Stimulated activated CD4-positive, alpha-beta T cell treated with anti-CD3 and anti-CD28 coated beads, Interleukin-2, amount 100 ng/mL, for 4 hours (primary cell): Measurements from ENCODE around the gene ALDH3A2.

Experiments used
- DNase-seq: peaks from one replicate; pipeline ENCODE4 v3.0.0-alpha.2; 2020; ENCODE audit warnings: low read depth

ALDH3A2 gene

GRCh38 chr17:19648475-19649273 lies at the start of gene ALDH3A2:
Gene ALDH3A2 (plus strand): TSS chr17:19648751. CDS start chr17:19648972, 221 bp downstream.
- DNase-seq: peak; percentile 95

GRCh38 chr17:19610311-19610710 lies 38.2 kb upstream of the ALDH3A2 start:
- no peak for DNase-seq

GRCh38 chr17:19610879-19611278 lies 37.7 kb upstream of the ALDH3A2 start:
- no peak for DNase-seq

GRCh38 chr17:19613979-19614378 lies 34.6 kb upstream of the ALDH3A2 start:
- DNase-seq: no peak

GRCh38 chr17:19614900-19615299 lies 33.7 kb upstream of the ALDH3A2 start:
- no peak for DNase-seq

GRCh38 chr17:19618015-19618414 lies 30.5 kb upstream of the ALDH3A2 start:
- DNase-seq: no peak

- DNase-seq: no peak
Observed at GRCh38 chr17:19619705-19620325, 28.7 kb upstream of the ALDH3A2 start.

- DNase-seq: no peak
Observed at GRCh38 chr17:19621697-19622096, 26.9 kb upstream of the ALDH3A2 start.

- DNase-seq: no peak
Observed at GRCh38 chr17:19626079-19626478, 22.5 kb upstream of the ALDH3A2 start.

GRCh38 chr17:19629449-19629848 lies 19.1 kb upstream of the ALDH3A2 start:
- DNase-seq: no peak

- no peak for DNase-seq
Observed at GRCh38 chr17:19630035-19630434, 18.5 kb upstream of the ALDH3A2 start.

GRCh38 chr17:19630661-19631060 lies 17.9 kb upstream of the ALDH3A2 start:
- DNase-seq: no peak

GRCh38 chr17:19631905-19632304 lies 16.6 kb upstream of the ALDH3A2 start:
- no peak for DNase-seq

GRCh38 chr17:19641687-19642372 lies 6.7 kb upstream of the ALDH3A2 start:
- no peak for DNase-seq

GRCh38 chr17:19642373-19642893 lies 6.1 kb upstream of the ALDH3A2 start:
- DNase-seq: no peak

GRCh38 chr17:19644493-19645210 lies 3.9 kb upstream of the ALDH3A2 start:
- no peak for DNase-seq

- DNase-seq: peak; percentile 16
Observed at GRCh38 chr17:19645734-19646201, 2.8 kb upstream of the ALDH3A2 start.

- no peak for DNase-seq
Observed at GRCh38 chr17:19646788-19647696, 1.5 kb upstream of the ALDH3A2 start.

- no peak for DNase-seq
Observed at GRCh38 chr17:19647697-19648474, 665 bp upstream of the ALDH3A2 start.

- no peak for DNase-seq
Observed at GRCh38 chr17:19649274-19649541, 657 bp downstream of the ALDH3A2 start.
